Astrocyte of the spinal cord (primary cell): ENCODE data around the gene KDM4D.

ENCODE experiments used
- DNase-seq: peaks from one replicate; pipeline ENCODE4 v3.0.0; 2011; ENCODE audit warnings: low read depth, low spot score
- H3K4me3 ChIP-seq: 2 replicates; pipeline ENCODE4 v1.5.1; 2011; ENCODE audit warnings: low read depth, mild to moderate bottlenecking, low read length, moderate library complexity
- CTCF ChIP-seq: IDR thresholded peaks from 2 replicates; pipeline ENCODE4 v1.5.1; 2012; ENCODE audit warnings: low read depth, mild to moderate bottlenecking, low read length, inconsistent platforms
- in situ Hi-C: cut with HindIII; loops from 2 replicates; pipeline ENCODE4 v1.10.0; 2017; ENCODE audit warnings: low sequenced_read_pairs

Gene KDM4D

GRCh38 chr11:94993400-94993943 is 20.0 kb downstream of the KDM4D start:
- in situ Hi-C loops: no loop called here
- H3K4me3 ChIP-seq: no peak overlapping the region
- no peak for DNase-seq
- no peak for TF ChIP-seq CTCF

- no peak for TF ChIP-seq CTCF
- no peak for DNase-seq
- H3K4me3 ChIP-seq: no peak overlapping the region
- in situ Hi-C loops: no loop called here
Observed at GRCh38 chr11:94997437-94997836, 23.9 kb downstream of the KDM4D start.

GRCh38 chr11:94998285-94998684 is 24.8 kb downstream of the KDM4D start:
- TF ChIP-seq CTCF: no peak
- no peak overlapping the region for H3K4me3 ChIP-seq
- no peak for DNase-seq
- in situ Hi-C loops: no loop called here

GRCh38 chr11:95003716-95004115 is 30.2 kb downstream of the KDM4D start:
- no peak for TF ChIP-seq CTCF
- no peak for DNase-seq
- in situ Hi-C loops: no loop called here
- H3K4me3 ChIP-seq: no peak overlapping the region

- DNase-seq: no peak
- no peak for TF ChIP-seq CTCF
- H3K4me3 ChIP-seq: no peak overlapping the region
- in situ Hi-C loops: no loop called here
Observed at GRCh38 chr11:95005642-95006041, 32.1 kb downstream of the KDM4D start.

- no peak overlapping the region for H3K4me3 ChIP-seq
- TF ChIP-seq CTCF: no peak
- in situ Hi-C loops: no loop called here
- no peak for DNase-seq
Observed at GRCh38 chr11:95011376-95011775, 37.9 kb downstream of the KDM4D start.
